GM19099 (cell line): ENCODE measurements around the gene MCRIP1.
A peak's percentile ranks its signal among the peaks of the same experiment; 100 is the strongest.

Source experiments
- POLR2A ChIP-seq: IDR thresholded peaks from 3 replicates; pipeline ENCODE4 v1.6.1; 2011; ENCODE audit warnings: low read depth; ENCODE audit not compliant: insufficient read length; ENCODE audit errors: extremely low read depth

MCRIP1 gene

GRCh38 chr17:81837641-81838040, 4.5 kb upstream of the MCRIP1 start:
- TF ChIP-seq POLR2A = no peak

DNA sequence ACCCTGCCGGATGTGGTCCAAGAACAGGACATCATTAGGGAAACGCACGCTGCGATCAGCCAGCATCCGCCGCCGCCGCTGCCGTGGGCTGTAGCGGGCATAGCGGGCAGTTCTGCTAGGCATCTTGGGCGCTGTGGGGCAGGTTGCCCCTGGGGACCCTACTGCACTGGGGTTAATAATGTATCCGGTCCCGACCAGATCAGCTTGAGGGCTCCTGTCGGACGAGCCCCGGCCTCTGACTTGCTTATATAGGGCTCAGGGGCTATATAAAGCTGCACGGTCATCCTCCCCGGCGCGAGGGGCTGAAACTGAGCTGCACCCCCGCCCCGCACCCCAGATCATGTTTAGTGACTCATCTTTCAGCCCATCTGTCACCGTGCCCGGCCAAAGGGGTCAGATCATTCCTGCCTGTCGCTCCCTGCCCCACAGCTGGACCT, 1.8 kb upstream of the MCRIP1 start, which contains the start of gene PPP1R27:
TSS of gene PPP1R27 (minus strand) at position 220 of the 437 bp plus-strand sequence. CDS start at position 123, 97 bp downstream.
- TF ChIP-seq POLR2A = no peak

- no peak for TF ChIP-seq POLR2A
These were observed 1.1 kb upstream of the MCRIP1 start for GRCh38 chr17:81833921-81834830.

GRCh38 chr17:81832608-81833159, 407 bp downstream of the MCRIP1 start:
- TF ChIP-seq POLR2A = no peak

GRCh38 chr17:81831957-81832607, 1.0 kb downstream of the MCRIP1 start:
- TF ChIP-seq POLR2A = peak; percentile 9

GRCh38 chr17:81831563-81831956, 1.5 kb downstream of the MCRIP1 start:
- TF ChIP-seq POLR2A = no peak

DNA sequence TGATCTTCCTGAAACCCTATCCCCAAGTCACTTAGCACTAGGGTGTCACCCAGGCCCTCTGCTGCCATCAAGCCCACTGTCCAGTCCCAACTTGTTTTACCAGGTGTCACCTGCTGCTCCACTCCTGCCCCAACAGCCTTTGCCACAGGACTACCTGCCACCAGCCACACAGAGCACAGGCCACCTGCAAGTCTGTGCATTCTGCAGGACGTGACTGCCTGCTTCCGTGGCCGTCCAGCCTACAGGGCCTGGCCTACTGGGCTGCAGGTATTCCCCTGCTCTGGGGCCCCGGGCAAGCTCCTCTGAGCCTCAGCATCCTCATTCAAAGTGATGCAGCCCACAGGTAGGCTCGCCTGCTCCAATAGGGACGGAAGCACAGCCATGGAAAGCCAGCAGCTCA, 3.2 kb downstream of the MCRIP1 start:
- no peak for TF ChIP-seq POLR2A

DNA sequence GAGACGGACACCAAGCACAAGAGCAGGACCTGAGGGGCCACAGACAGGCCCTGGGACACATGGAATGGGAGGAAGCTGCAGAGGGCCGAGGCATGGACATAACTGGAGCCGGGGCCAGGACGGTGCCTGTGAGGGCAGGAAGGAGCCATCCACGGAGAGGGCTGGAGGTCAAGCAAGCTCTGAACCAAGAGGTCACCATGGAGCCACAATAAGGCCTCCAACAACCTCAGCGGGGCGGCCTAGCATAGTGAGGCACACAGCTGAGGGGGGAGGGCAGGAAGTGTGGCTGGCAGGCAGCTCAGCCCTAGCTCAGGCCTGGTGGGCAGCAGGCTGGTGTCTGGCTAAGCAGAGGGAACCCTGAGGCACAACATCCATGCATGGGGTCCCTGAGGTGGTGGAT, 4.4 kb downstream of the MCRIP1 start:
- TF ChIP-seq POLR2A = no peak

GRCh38 chr17:81825841-81826466, 7.1 kb downstream of the MCRIP1 start:
- TF ChIP-seq POLR2A = no peak

GRCh38 chr17:81824595-81824994, 8.5 kb downstream of the MCRIP1 start:
- no peak for TF ChIP-seq POLR2A

DNA sequence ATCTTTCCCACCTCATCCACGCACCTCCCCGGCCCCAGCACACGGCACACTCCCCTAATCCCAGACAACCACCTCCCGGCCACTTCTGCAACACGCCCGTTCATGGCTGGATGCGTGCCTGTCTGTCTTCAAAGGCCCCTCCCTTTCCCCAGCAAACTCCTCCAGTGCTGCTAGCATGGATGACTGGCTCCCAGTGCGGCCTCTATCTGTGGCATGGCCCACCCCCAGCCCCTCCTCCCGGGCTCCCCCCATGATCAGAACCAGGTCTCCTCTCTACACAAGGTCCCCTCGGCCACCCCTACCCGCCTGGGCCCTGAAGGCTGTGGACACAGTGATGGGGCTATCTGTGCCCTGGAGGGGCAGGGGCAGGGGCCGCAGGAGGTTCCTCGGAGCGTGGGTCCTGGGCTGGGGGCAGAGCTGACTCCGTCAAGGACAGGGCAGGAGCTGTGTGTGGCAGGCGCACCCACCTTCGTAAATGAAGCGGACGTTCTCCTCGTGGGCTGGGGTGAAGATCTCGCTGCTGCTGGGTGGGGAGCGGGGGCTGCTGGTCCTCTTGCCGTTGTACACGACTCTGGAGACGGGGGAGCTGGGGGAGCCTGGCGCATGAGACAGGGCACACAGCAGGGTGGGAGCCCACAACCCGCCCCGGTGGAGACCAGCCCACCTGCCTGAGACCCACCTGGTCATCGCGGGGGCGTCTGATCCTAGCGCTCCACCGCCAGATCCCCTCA, 9.1 kb downstream of the MCRIP1 start:
- no peak for TF ChIP-seq POLR2A

DNA sequence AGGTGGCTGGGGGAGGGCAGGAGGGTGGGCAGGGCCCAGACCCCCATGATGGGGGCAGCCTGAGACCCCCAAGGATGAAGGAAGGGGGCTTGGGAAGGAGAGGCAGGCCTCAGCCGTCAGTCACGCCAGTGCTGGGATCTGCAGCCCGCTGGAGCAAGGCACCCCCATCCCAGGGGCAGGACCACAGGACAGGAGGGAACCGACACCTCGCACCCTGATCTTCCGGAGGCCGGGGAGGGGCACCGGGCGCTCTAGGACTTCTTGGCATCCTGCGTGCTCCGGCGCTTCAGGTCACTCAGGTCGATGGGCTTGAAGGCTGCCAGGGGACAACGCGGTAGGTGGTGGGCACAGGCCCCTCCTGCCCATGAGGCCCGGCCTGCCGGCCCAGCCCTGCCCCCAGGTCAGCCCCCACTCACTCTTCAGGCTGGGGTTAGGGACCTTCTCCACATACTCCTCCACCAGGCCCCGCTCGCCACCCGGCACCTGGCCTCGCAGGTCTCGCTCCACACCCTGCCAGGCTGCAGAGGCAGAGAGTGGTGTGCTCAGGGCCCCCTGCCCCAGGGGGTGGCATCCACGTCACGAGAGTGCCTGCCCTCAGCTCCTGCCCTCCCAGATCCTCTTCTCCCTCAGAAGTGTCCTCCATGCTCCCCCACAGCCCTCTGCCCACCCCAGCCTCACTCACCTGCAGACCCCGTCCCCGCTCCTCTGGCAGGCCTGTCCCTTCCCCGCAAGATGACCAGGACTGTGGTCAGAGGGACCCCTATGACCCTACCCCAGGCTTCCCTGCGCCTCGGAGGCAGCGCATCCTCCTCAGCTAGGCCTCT, 9.9 kb downstream of the MCRIP1 start:
- TF ChIP-seq POLR2A = no peak

- no peak for TF ChIP-seq POLR2A
These were observed 10.8 kb downstream of the MCRIP1 start for GRCh38 chr17:81822312-81822637.

DNA sequence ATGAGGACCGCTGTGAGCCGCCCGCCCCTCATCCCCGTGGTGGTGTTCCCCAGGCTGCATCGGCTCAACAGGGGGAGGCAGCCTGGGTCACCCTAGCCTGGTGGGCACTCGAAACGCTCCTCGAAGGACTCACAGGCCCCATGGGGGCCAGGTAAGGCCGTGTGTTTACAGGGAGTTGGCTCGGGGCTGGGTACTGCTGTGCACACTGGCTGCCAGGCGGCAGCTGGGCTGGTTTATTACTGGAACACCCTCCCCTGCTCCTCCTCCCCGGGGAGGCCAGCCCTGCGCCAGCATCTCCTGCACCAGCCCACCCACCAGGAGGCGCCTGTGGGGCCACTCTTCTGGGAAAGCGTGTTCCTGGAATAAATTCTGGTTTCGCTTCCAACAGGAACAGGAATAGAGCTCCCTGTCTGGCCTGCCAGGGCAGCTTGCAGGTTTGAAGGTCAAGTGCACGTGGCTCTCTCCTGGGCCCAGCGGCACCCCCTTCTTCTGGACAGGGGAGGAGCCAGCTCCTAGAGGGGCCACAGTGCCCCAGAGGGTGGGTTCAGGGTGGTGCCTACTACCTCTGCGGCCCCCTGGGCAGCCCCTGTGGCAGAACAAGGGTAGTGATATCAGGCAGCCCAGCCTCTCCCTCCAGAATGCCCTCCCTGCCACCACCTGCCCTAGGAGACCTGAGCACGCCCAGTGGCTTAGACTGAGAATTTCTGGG, 11.3 kb downstream of the MCRIP1 start:
- TF ChIP-seq POLR2A = no peak

DNA sequence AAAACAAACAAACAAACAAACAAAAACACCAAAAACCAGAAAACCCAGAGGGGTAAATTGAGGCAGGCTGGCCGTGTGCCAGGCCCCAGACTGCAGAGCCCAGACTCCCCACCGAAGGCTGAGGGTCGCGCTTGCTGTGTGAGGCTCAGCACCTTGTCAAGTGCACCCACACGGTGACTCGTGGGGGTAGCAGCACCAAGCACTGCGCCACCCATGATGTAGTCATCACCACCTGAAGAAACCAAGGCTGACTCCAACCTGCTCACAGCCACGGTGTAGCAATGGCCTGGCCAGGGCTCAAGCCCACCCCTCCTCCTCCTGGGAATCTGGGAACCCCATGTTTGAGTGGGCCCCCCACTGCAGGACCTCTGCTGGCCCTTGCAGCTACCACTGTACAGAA, 11.9 kb downstream of the MCRIP1 start:
- TF ChIP-seq POLR2A = no peak
